ENCODE data around the gene RPH3AL. TPM values are rescaled to one million over a fixed set of nuclear protein-coding genes. Genes with fewer than 3 reads are reported as not detected.

Gene RPH3AL
- total RNA-seq, 1 donor from 2014 or later = 6.1 TPM

DNA sequence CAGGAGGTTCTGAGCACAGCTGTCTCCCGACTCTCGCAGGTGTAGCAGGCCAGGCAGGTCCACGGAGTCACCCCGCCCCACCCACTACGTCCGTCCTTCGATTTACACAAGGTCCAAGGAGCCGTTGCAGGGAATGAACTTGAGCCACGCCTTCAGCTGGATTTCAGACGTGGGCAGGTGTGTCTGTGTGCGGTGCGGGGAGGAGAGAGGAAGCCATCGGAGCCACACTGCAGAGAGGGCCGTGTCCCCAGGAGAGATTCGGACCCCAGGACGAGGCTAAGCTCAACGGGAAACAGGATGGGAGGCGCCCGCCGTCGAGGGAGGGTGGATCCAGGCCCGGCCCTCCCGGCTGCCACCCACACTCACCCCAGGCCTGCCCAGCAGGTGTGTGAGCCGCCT, 50.3 kb downstream of the RPH3AL start:
- H3K27me3 ChIP-seq (ENCODE audit: control insufficient read depth, insufficient read depth, low read length) = no peaks in the 10 kb centered on the region
- H3K36me3 ChIP-seq (ENCODE audit: control insufficient read depth, insufficient read depth, low read length) = no peaks in the 10 kb centered on the region
- no peak overlapping the region for H3K4me3 ChIP-seq (ENCODE audit: low read depth, low read length)
- TF ChIP-seq, protein P1, sequence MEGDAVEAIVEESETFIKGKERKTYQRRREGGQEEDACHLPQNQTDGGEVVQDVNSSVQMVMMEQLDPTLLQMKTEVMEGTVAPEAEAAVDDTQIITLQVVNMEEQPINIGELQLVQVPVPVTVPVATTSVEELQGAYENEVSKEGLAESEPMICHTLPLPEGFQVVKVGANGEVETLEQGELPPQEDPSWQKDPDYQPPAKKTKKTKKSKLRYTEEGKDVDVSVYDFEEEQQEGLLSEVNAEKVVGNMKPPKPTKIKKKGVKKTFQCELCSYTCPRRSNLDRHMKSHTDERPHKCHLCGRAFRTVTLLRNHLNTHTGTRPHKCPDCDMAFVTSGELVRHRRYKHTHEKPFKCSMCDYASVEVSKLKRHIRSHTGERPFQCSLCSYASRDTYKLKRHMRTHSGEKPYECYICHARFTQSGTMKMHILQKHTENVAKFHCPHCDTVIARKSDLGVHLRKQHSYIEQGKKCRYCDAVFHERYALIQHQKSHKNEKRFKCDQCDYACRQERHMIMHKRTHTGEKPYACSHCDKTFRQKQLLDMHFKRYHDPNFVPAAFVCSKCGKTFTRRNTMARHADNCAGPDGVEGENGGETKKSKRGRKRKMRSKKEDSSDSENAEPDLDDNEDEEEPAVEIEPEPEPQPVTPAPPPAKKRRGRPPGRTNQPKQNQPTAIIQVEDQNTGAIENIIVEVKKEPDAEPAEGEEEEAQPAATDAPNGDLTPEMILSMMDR (IDR thresholded peaks at IDR 0.05; ENCODE audit: insufficient read depth, low read length, severe bottlenecking) = no peak
- FAIRE-seq = no peak
- DNase-seq (ENCODE audit: low read depth) = no peak

DNA sequence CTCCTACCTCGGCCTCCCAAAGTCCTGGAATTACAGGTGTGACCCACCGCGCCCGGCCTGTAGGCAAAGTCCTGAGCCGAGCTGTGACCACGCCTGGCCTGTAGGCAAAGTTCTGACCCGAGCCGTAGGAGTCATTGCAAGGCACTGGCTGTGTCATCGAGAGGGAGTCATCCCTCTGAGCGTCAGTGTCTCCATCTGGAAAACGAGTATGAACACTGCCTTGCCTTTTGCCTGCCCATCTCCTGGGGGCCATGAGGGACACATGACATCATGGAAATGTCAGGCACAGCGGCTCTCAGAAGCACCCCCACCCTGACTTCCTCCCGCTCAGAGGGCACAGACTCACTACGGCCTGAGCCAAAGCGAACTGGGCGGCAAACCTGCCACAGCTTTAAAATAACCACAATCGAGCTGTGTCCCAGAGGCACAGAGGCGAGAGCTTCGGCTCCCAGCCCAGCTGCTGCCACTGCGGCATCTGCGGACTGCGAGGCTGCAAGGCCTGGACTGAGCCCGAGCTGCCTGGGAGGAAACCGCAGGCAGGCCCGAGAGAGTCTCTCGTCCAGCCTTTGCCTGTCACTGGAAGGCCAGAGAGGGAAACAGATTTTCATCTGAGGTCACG, 50.8 kb downstream of the RPH3AL start:
- Histone ChIP-seq H3K4me3 (ENCODE audit: low read depth, low read length) (no peak overlapping the region), H3K36me3 (ENCODE audit: control insufficient read depth, insufficient read depth, low read length) (no peaks in the 10 kb centered on the region), H3K27me3 (ENCODE audit: control insufficient read depth, insufficient read depth, low read length) (no peaks in the 10 kb centered on the region)
- no peak for DNase-seq (ENCODE audit: low read depth)
- FAIRE-seq = no peak
- TF ChIP-seq, protein P1 (IDR thresholded peaks at IDR 0.05; ENCODE audit: insufficient read depth, low read length, severe bottlenecking) = no peak

DNA sequence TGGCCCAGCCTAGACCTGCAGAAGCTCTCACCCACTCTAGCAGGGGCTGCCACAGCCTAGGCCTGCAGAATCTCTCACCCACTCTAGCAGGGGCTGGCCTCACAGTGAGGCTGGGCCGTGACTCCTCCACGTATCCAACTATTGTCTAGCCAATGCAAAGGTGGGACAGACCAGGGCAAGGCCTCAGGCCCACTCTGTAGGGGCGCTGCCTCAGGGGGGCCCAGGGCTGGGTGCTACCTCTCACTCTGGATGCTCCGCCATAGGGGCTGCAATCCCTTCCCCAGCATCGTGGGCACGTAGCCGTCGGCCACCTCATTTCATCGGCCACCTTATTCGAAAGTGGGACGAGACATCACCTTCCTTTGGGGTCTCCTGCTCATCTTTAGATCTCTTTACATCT, 51.7 kb downstream of the RPH3AL start:
- Histone ChIP-seq H3K4me3 (ENCODE audit: low read depth, low read length) (no peak overlapping the region), H3K36me3 (ENCODE audit: control insufficient read depth, insufficient read depth, low read length) (no peaks in the 10 kb centered on the region), H3K27me3 (ENCODE audit: control insufficient read depth, insufficient read depth, low read length) (no peaks in the 10 kb centered on the region)
- no peak for DNase-seq (ENCODE audit: low read depth)
- FAIRE-seq = no peak
- TF ChIP-seq, protein P1 (IDR thresholded peaks at IDR 0.05; ENCODE audit: insufficient read depth, low read length, severe bottlenecking) = no peak

DNA sequence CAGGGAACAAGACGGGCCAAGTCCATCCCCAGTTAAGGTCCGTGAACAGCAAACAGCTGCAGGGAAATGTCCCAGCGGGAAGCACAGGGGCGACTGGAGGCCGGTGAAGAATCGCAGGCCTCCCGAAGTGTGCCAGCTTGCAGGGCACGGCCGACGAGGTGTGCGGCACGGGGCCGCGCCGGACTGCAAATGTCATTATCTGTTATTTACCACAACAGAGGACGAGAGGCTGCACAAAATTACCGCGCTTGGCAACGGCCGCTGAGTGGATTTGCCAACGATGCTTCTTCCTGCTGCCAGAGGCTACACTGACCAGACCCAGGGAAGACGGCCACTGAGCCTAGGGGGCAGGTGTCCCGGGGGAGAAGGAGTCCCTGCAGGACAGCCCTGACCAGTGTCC, 53.1 kb downstream of the RPH3AL start:
- TF ChIP-seq, protein P1 (IDR thresholded peaks at IDR 0.05; ENCODE audit: insufficient read depth, low read length, severe bottlenecking) = no peak
- FAIRE-seq (no peak), DNase-seq (ENCODE audit: low read depth) (no peak)
- H3K27me3 ChIP-seq (ENCODE audit: control insufficient read depth, insufficient read depth, low read length) = no peaks in the 10 kb centered on the region
- no peaks in the 10 kb centered on the region for H3K36me3 ChIP-seq (ENCODE audit: control insufficient read depth, insufficient read depth, low read length)
- H3K4me3 ChIP-seq (ENCODE audit: low read depth, low read length) = no peak overlapping the region

DNA sequence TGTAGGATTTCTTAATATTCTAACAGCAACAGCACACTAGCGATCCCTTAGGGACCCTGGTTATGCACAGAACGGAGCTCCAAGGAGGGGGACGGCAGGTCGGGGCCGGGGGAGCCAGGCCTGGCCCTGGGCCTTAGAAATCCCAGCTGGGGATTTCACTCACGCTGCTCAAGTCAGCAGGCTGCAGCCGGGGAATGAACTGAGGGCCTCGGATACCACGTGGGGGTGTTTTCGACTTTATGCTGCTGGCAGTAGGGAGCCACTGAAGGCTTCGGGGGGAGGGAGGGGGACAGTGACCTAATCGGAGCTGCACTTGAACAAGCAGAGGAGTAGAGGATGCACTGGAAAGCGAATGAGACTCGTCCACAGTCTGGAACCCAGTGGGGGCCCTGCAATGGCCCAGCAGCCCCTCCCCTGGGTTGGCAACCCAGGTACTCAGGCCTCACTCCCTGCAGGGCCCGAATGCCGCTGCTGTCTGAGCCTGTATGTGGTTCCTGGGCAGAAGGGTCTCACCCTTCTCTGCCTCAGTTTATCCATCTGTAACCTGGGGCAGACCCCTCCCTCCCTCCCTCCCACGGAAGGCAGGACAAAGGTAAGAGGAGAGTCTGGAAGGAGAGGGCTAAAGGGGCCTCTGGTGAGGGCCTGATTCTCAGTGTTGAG, 53.7 kb downstream of the RPH3AL start:
- Histone ChIP-seq H3K27me3 (ENCODE audit: control insufficient read depth, insufficient read depth, low read length) (no peaks in the 10 kb centered on the region), H3K36me3 (ENCODE audit: control insufficient read depth, insufficient read depth, low read length) (no peaks in the 10 kb centered on the region), H3K4me3 (ENCODE audit: low read depth, low read length) (no peak overlapping the region)
- no peak for DNase-seq (ENCODE audit: low read depth)
- FAIRE-seq = no peak
- TF ChIP-seq, protein P1 (IDR thresholded peaks at IDR 0.05; ENCODE audit: insufficient read depth, low read length, severe bottlenecking) = no peak

All from bronchial epithelial cell (primary cell).